GM23338 (cell line): Measurements from ENCODE around the gene INPP5A. TPM values are rescaled to one million over a fixed set of nuclear protein-coding genes. Genes with fewer than 3 reads are reported as not detected.

Source experiments
- ATAC-seq: fragments of 200-7000 bp; cut with Tn5 transposase; 3 replicates; pipeline ENCODE4 v1.9.1; 2020
- DNase-seq: peaks from one replicate; pipeline ENCODE4 v3.0.0-alpha.2; 2015; ENCODE audit warnings: low spot score
- H2AFZ ChIP-seq: fragments of 200-600 bp; sonication (generic); 2 replicates; pipeline ENCODE4 v1.8.0; 2016; ENCODE audit warnings: antibody characterized with exemption, mild to moderate bottlenecking, moderate library complexity
- H3F3A ChIP-seq: fragments of 200-600 bp; sonication (generic); replicated peaks from 2 replicates; pipeline ENCODE4 v1.8.0; 2017; ENCODE audit warnings: antibody characterized with exemption, mixed run types, low read depth
- H3K27ac ChIP-seq: fragments of 200-600 bp; sonication (generic); 2 replicates; pipeline ENCODE4 v1.6.1; 2016; ENCODE audit warnings: low read depth
- H3K27me3 ChIP-seq: fragments of 200-600 bp; sonication (generic); 2 replicates; pipeline ENCODE4 v1.8.0; 2016; ENCODE audit warnings: mild to moderate bottlenecking, mixed run types, moderate library complexity; ENCODE audit not compliant: insufficient read depth
- H3K36me3 ChIP-seq: fragments of 200-600 bp; sonication (generic); 2 replicates; pipeline ENCODE4 v1.8.0; 2016; ENCODE audit warnings: mild to moderate bottlenecking; ENCODE audit not compliant: insufficient read depth
- H3K4me1 ChIP-seq: fragments of 200-600 bp; sonication (generic); 2 replicates; pipeline ENCODE4 v1.8.0; 2016; ENCODE audit warnings: mild to moderate bottlenecking, moderate library complexity; ENCODE audit not compliant: insufficient read depth
- H3K4me2 ChIP-seq: fragments of 200-600 bp; sonication (generic); 2 replicates; pipeline ENCODE4 v1.7.1; 2017; ENCODE audit warnings: mixed run types
- H3K4me3 ChIP-seq: fragments of 200-600 bp; sonication (generic); 2 replicates; pipeline ENCODE4 v1.6.1; 2016; ENCODE audit warnings: mixed run types
- H3K79me2 ChIP-seq: fragments of 200-600 bp; sonication (generic); replicated peaks from 2 replicates; pipeline ENCODE4 v1.8.0; 2017; ENCODE audit warnings: mild to moderate bottlenecking; ENCODE audit not compliant: insufficient read depth
- H3K9me2 ChIP-seq: fragments of 200-600 bp; sonication (generic); 2 replicates; pipeline ENCODE4 v1.8.0; 2017; ENCODE audit not compliant: insufficient read depth
- H4K20me1 ChIP-seq: fragments of 200-600 bp; sonication (generic); replicated peaks from 2 replicates; pipeline ENCODE4 v1.8.0; 2017; ENCODE audit warnings: mild to moderate bottlenecking; ENCODE audit not compliant: insufficient read depth
- H3K27ac Mint-ChIP-seq: 2 replicates; pipeline ENCODE4 v1.8.0; 2020; ENCODE audit warnings: inconsistent platforms, mild to moderate bottlenecking, moderate library complexity, mixed read lengths
- H3K27me3 Mint-ChIP-seq: 3 replicates; pipeline ENCODE4 v1.8.0; 2022; ENCODE audit warnings: low read depth, mild to moderate bottlenecking, moderate library complexity, mixed read lengths, inconsistent platforms; ENCODE audit not compliant: insufficient read depth, poor library complexity
- H3K36me3 Mint-ChIP-seq: 3 replicates; pipeline ENCODE4 v1.8.0; 2021; ENCODE audit warnings: low read depth, mild to moderate bottlenecking, inconsistent platforms, moderate library complexity, mixed read lengths
- H3K4me1 Mint-ChIP-seq: 3 replicates; pipeline ENCODE4 v1.8.0; 2020; ENCODE audit warnings: mild to moderate bottlenecking, inconsistent platforms, mixed read lengths
- H3K4me3 Mint-ChIP-seq: 3 replicates; pipeline ENCODE4 v1.8.0; 2021; ENCODE audit warnings: moderate library complexity, mild to moderate bottlenecking, inconsistent platforms, mixed read lengths
- H3K9me3 Mint-ChIP-seq: 3 replicates; pipeline ENCODE4 v1.8.0; 2020; ENCODE audit warnings: moderate library complexity, mild to moderate bottlenecking, inconsistent platforms, mixed read lengths
- CREB1 ChIP-seq: fragments of 250-450 bp; sonication (Bioruptor Pico); IDR thresholded peaks from 2 replicates; pipeline ENCODE4 v1.5.0; 2020; ENCODE audit warnings: low read depth, mild to moderate bottlenecking, moderate library complexity
- ETS1 ChIP-seq: IDR thresholded peaks from 2 replicates; pipeline ENCODE4 v1.6.1; 2016; ENCODE audit warnings: antibody characterized with exemption
- EZH2 ChIP-seq: fragments of 200-600 bp; sonication (generic); IDR thresholded peaks from one replicate; pipeline ENCODE4 v1.8.0; 2017; ENCODE audit warnings: antibody characterized with exemption, mild to moderate bottlenecking, low read depth; ENCODE audit not compliant: unreplicated experiment
- JUNB ChIP-seq: IDR thresholded peaks from one replicate; pipeline ENCODE4 v1.6.1; 2016; ENCODE audit warnings: antibody characterized with exemption; ENCODE audit not compliant: unreplicated experiment
- NANOG ChIP-seq: IDR thresholded peaks from 2 replicates; pipeline ENCODE4 v1.6.1; 2016; ENCODE audit warnings: antibody characterized with exemption, borderline replicate concordance
- POLR2AphosphoS5 ChIP-seq: IDR thresholded peaks from 2 replicates; pipeline ENCODE4 v1.6.1; 2016; ENCODE audit warnings: antibody characterized with exemption, low read depth
- REST ChIP-seq: IDR thresholded peaks from one replicate; pipeline ENCODE4 v1.6.1; 2018; ENCODE audit warnings: antibody characterized with exemption; ENCODE audit not compliant: unreplicated experiment
- ZNF114 ChIP-seq: fragments of 250-450 bp; sonication (Bioruptor Pico); IDR thresholded peaks from 2 replicates; pipeline ENCODE4 v1.5.0; 2020; ENCODE audit warnings: mild to moderate bottlenecking, moderate library complexity
- polyA plus RNA-seq: library from polyadenylated mRNA; unstranded; fragments of >200 nt; fragmentation: Nextera tagmentation; extraction: Ambion mirVana; gene quantifications from 2 replicates; pipeline ENCODE4 v1.2.1, GENCODE V29; 2016
- total RNA-seq: library from RNA; depleted of rRNA; stranded (reverse); fragments of >200 nt; shearing (Covaris generic); gene quantifications from 2 replicates; pipeline ENCODE4 v1.2.3, GENCODE V29; 2014
- TF ChIP-seq, protein P1 (sequence below), 2 experiments: fragments of 200-600 bp in 1 of 2; sonication (generic) in 1 of 2; conservative IDR thresholded peaks; 2 replicates each; pipeline versions ENCODE4 v1.5.1 to v1.6.1; 2016 to 2017; ENCODE audit warnings: antibody characterized with exemption in 2 of 2, low read depth in 2 of 2, mild to moderate bottlenecking in 2 of 2, moderate library complexity in 1 of 2

The INPP5A gene
- total and polyA plus RNA-seq, 2 experiments from 2014 or later, result 5.9 to 40.6 TPM

DNA sequence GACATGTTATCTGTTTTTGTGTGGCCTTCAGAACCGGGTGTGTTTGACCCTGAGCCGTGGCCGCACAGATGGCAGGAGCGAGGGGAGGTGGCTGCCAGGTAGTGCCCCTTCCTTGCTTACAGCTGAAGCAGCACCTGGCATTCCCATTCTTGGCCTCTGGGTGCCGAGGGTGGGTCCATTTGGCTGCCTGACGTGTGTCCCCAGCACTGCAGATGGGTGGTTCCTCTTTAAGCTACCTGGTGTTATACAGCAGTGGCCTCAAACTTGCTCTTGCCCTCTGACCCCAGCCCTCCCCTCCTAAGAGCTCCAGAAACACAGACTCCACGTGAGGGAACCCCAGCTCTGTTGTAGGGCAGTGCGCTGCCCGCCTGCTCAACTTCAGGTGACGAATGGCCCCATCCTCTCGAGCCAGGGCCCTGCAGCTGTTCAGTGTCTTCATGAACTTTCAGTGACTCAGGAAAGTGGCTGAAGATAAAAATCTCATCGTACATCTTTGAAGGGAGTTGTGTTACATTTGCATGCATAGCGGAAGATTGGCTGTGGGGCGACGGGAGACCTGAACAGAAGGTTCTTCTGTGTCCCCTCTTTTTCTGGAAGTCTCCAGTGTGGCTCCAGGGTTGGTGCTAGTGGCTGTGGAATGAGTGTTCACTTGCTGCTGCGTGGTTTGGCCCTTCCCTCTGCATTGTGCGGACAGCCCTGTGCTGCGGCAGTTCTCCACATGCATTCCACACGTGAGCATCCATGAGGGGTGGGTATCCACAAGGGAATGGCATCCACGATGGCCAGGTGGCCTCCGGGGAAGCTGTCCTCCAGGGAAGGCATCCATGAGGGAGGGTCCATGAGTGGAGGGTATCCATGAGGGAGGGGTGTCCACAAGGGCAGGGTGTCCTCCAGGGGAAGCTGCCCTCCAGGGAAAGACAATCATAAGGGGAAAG is 91.6 kb downstream of the INPP5A start:
- H3K27ac Mint-ChIP-seq, result no peak overlapping the region
- peaks cover 4% of the 10 kb centered on the region; the same call in 1 of the 2 replicates for H3K4me1 ChIP-seq
- peaks cover 6% of the 10 kb centered on the region for H3K27me3 Mint-ChIP-seq
- no peaks in the 10 kb centered on the region for H3K9me2 ChIP-seq
- DNase-seq (no peak), ATAC-seq (no peak)
- 0 out of 2 replicates have a peak, but pooled peaks cover 2% of the 10 kb centered on the region for H3K79me2 ChIP-seq
- no peaks in the 10 kb centered on the region for H3F3A ChIP-seq
- no peaks in the 10 kb centered on the region; the same call in 2 of the 3 replicates for H3K9me3 Mint-ChIP-seq
- H3K4me3 Mint-ChIP-seq, result no peak overlapping the region
- H3K36me3 ChIP-seq, result no peaks in the 10 kb centered on the region
- no peak overlapping the region for H2AFZ ChIP-seq
- TF ChIP-seq JUNB (no peak), REST (no peak), ETS1 (no peak), ZNF114 (CRISPR knock-in tag) (no peak), POLR2AphosphoS5 (no peak), CREB1 (no peak), EZH2 (no peak), NANOG (no peak)
- TF ChIP-seq, protein P1, sequence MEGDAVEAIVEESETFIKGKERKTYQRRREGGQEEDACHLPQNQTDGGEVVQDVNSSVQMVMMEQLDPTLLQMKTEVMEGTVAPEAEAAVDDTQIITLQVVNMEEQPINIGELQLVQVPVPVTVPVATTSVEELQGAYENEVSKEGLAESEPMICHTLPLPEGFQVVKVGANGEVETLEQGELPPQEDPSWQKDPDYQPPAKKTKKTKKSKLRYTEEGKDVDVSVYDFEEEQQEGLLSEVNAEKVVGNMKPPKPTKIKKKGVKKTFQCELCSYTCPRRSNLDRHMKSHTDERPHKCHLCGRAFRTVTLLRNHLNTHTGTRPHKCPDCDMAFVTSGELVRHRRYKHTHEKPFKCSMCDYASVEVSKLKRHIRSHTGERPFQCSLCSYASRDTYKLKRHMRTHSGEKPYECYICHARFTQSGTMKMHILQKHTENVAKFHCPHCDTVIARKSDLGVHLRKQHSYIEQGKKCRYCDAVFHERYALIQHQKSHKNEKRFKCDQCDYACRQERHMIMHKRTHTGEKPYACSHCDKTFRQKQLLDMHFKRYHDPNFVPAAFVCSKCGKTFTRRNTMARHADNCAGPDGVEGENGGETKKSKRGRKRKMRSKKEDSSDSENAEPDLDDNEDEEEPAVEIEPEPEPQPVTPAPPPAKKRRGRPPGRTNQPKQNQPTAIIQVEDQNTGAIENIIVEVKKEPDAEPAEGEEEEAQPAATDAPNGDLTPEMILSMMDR (conservative IDR thresholded peaks at IDR 0.05; ENCODE audit: low read depth in 2 of 2), result no peak
- peaks cover 22% of the 10 kb centered on the region for H3K4me1 Mint-ChIP-seq
- H3K4me3 ChIP-seq, result no peak overlapping the region
- no peak overlapping the region for H3K27ac ChIP-seq
- H3K27me3 ChIP-seq, result no peaks in the 10 kb centered on the region
- H3K4me2 ChIP-seq, result no peak overlapping the region
- no peaks in the 10 kb centered on the region for H4K20me1 ChIP-seq
- H3K36me3 Mint-ChIP-seq, result no peaks in the 10 kb centered on the region
